GM12873 (cell line): Measurements from ENCODE around the gene ARFIP2.

Experiments
- CTCF ChIP-seq: IDR thresholded peaks from 2 replicates; pipeline ENCODE4 v1.5.1; 2012; ENCODE audit warnings: low read depth, mild to moderate bottlenecking, moderate library complexity, low read length, control low read depth; ENCODE audit not compliant: insufficient read depth; ENCODE audit errors: missing control alignments

Gene ARFIP2

DNA sequence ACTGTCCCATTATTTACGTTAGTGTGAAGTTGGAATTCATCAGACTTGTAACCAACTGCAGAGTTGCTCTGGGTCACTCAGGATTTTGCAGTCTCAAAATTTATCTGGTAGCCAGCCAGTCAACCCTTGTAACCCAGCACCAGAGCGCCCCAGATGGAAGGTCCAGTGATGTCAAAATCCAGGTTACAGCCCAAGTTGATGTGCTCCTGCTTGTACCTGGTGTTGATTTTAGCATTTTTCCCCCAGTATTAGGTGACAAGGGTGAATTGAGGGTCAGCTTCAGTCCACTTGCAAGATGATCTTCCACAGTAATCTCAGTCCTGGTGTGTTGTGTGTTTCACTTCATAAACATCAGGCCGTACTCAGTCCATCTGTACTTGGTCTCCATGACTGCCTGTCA is 7.7 kb upstream of the ARFIP2 start:
- TF ChIP-seq CTCF, result no peak

DNA sequence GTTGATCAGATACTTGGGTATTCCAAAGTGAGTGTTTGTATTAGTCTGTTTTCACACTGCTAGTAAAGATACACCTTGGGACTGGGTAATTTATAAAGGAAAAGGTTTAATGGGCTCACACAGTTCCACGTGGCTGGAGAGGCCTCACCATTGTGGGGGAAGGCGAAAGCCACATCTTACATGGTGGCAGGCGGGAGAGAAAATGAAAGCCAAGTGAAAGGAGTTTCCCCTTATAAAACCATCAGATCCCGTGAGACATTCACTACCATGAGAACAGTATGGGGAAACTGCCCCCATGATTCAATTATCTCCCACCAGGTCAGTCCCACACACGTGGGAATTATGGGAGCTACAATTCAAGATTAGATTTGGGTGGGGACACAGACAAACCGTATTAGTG is 7.2 kb upstream of the ARFIP2 start:
- no peak for TF ChIP-seq CTCF

DNA sequence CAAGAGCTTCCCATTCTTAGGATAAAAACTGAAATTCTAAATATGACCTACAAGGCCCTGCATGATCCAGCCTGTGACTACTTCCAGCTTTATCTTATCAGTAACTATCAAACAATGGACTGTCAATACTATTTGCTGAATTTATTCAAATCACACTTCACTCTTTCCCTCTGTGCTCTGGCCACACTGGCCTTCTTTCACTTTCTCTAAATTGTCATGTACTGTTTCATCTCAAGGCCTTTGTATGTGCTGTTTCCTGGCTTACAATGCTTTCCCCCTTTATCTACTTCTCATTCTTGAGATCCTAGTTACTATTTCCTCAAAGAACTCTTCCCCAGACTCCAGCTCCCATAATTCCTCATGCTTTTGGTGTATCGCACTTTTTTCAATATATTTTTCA is 5.8 kb upstream of the ARFIP2 start:
- no peak for TF ChIP-seq CTCF

DNA sequence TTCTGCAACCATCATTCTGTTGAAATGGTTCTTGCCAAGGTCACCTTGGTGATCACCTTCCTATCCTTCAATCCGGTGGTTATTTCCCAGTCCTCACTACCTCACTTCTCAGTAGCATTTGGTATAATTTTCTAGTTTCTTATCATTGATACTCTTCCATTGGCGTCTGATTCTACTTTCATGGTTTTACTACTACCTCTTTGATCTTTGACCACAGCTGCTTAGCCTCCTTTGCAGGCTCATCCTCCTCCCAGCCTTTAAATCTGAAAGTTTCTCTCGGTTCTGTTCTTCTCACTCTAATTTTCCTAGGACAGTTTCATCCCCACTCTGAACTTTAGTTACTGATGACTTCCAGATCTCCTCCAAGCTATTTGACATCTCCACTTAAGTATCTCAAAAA is 5.1 kb upstream of the ARFIP2 start:
- no peak for TF ChIP-seq CTCF

GRCh38 chr11:6485661-6486060 is 4.5 kb upstream of the ARFIP2 start:
- no peak for TF ChIP-seq CTCF

DNA sequence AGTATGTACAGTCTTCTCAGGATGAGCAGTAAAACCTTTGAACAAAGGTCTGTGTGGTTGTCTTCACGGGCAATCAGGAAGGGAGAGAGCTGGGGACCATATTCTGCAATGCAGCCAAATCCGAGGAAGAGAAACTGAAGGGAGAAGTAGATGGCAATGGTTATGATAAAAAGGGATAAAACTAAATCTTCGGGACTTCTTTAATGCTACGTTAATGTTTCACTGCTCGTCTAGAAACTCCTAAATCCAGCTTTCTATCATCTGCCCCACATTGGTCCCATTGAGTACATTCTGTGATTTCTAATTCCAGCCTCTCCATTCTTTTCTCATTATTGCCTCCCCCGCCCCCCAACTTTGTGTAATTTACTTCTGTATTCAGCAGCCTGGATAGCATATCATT is 1.9 kb upstream of the ARFIP2 start:
- TF ChIP-seq CTCF, result no peak

GRCh38 chr11:6482441-6482840 is 1.3 kb upstream of the ARFIP2 start:
- TF ChIP-seq CTCF, result no peak

GRCh38 chr11:6481924-6482275 is 769 bp upstream of the ARFIP2 start:
- no peak for TF ChIP-seq CTCF
